GM12874 (cell line): Measurements from ENCODE around the gene TRIM61.
A peak's percentile ranks its signal among the peaks of the same experiment; 100 is the strongest.

ENCODE experiments used
- CTCF ChIP-seq: IDR thresholded peaks from 2 replicates; pipeline ENCODE4 v1.5.1; 2011; ENCODE audit warnings: low read depth, mild to moderate bottlenecking, control low read depth, low read length, moderate library complexity; ENCODE audit not compliant: insufficient read depth

The TRIM61 gene

GRCh38 chr4:164956766-164957643 is 20.5 kb downstream of the TRIM61 start:
- TF ChIP-seq CTCF: no peak

- no peak for TF ChIP-seq CTCF
Observed at GRCh38 chr4:164955107-164955805, 22.2 kb downstream of the TRIM61 start.

GRCh38 chr4:164952551-164952950 is 24.9 kb downstream of the TRIM61 start:
- TF ChIP-seq CTCF: no peak

GRCh38 chr4:164949448-164950143 is 27.9 kb downstream of the TRIM61 start:
- TF ChIP-seq CTCF: peak; percentile 66

GRCh38 chr4:164948975-164949374 is 28.5 kb downstream of the TRIM61 start:
- no peak for TF ChIP-seq CTCF

GRCh38 chr4:164946810-164947209 is 30.6 kb downstream of the TRIM61 start:
- TF ChIP-seq CTCF: no peak

GRCh38 chr4:164945146-164945545 is 32.3 kb downstream of the TRIM61 start:
- no peak for TF ChIP-seq CTCF
